HG02610 (cell line): ENCODE data around the gene CNDP2.
"Not testable (repeated sequence)": the region's sequence is repeated elsewhere in the genome, so short reads cannot be mapped to it uniquely, and the experiment has no call there.

Experiments
- ATAC-seq: cut with Tn5 transposase; IDR thresholded peaks from one replicate; pipeline ENCODE4 v1.9.1; 2021; ENCODE audit warnings: mild to moderate bottlenecking, moderate library complexity; ENCODE audit not compliant: unreplicated experiment

Gene CNDP2

DNA sequence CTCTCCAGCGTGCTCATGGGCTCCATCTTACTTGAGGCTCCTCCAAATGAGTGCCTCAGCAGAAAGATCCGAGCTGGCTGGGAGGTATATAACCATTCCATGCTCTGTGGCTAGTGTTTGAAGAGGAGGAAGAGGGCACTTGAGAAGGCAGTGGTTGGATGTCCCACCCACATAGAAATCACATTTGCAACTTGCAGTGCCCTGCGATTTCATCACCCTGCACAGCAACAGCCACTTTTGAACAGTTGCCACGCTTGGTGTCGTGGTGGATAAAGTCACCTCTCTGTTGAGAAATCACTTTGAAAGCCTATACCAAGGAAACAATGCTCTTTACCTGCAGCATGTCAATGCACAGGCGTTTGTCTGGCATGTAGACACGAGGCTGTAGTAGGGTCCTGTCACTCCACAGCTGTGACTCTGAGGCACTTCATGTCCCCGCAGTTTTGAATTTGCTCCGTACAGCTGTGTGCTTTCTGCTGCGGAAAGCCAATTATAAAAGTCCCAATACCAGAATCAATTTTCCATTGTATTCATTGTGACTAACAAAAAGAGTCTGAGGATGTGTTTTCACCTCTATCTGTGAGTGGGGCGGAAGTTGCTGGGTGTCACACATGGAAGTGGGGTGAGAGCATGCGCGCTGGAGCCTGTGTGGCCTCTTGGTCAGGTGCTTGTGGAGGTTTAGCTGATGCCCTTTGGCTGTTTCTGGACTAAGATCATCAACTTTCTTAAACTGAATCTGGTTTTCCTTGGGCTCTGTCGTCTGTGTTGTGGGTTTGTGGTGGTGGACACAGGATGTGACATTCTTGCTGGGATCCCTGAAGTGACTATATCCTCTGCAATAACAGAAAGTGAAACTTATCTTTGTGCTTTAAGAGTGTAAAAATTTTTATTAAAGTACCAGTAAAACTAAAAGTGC is 2.8 kb downstream of the CNDP2 start:
- ATAC-seq = peak; percentile 35

DNA sequence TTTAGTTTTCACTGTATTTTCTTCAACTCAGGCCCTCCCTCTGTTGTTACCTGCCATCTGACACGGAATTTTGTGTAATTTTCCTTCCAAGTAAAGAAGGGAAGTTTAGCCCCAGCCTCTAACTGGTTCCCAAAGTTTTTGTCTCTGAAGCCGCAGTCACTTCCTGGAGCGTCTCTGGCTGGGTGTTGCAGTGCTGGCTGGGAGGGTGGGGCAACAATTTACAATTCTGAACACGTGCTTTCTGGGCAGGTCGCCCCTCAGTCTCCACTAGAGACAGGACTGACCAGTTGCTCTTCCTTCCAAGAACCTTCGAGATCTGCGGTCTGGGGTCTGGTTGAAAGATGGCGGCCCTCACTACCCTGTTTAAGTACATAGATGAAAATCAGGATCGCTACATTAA is 3.5 kb downstream of the CNDP2 start:
- peak; percentile 35 for ATAC-seq

DNA sequence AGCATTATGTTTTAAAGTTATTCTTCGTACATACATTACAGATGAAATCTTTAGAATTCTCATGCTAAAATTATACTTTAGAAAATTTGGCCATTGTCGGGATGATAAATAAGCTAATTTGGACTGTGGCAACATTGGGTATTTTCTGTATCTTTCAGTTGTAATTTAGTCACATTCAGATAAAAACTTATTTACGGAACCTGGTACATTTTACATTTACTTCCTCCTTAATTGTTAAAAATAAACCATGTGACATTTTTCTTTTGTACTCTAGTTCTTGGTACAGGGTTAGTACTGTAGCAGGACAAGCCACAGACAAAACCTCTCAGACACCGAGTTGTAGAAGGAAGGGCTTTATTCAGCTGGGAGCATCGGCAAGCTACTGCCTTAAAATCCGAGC is 4.2 kb downstream of the CNDP2 start:
- ATAC-seq = no peak

DNA sequence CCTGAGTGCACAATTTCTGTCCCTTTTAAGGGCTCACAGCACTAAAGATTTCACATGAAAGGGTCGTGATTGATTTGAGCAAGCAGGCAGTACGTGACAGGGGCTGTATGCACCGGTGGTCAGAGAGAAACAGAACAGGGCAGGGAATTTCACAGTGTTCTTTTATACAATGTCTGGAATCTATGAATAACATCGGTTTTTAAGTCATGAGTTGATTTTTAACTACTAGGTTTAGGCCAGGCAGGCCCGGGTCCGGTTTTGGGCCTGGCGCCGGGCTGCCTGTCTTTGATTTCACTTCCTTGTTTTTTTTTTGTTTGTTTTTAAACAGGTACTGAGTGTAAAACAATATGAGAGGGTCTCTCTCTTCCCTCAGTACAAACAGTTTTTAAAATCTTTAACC is 4.6 kb downstream of the CNDP2 start:
- ATAC-seq = not testable (repeated sequence)

DNA sequence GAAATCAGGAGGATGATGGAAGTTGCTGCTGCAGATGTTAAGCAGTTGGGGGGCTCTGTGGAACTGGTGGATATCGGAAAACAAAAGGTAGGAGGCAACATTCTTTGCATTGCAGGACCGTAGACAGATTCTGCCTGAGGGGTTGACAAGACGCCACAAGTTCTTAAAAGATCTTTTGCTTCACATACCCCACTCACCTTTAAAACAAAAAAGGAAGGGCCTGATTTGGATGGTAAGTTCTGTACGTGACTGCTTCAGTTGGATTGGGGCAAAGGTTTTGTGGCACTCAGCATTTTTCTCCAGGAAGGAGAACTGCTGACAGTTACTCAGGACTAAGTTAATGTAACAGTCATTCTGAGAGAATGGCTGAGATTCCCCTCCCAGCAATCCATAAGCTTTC is 5.2 kb downstream of the CNDP2 start:
- ATAC-seq = no peak

DNA sequence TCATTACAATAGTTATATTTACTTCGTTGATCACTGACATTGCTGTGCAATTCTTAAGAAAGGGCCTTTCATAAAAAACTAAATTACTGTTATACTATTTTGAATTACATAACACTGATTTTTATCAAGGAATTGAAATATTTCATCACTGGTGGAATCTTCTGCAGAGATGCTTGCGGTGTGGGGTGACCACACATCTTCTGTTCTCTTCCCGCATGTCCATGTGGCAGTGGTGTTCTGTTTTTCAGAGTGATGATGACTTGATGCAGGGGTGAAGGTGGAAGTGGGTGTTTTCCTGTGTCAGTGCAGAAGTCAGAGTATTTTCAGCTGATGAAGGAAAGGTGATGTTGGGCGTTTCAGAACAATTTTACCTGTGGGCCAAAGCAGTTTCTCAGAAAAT is 7.0 kb downstream of the CNDP2 start:
- no peak for ATAC-seq

DNA sequence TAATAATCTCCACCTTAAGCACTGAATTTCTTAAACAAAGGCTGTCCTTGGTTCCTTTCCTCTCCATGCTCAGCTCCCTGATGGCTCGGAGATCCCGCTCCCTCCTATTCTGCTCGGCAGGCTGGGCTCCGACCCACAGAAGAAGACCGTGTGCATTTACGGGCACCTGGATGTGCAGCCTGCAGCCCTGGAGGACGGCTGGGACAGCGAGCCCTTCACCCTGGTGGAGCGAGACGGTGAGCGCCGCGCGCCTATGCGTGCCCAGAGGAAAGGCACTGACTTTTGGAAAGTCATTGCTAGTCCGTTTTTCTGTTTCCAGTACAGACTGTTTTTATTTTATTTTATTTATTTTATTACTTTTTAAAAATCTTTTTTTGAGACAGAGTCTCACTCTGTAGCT is 9.6 kb downstream of the CNDP2 start:
- no peak for ATAC-seq

DNA sequence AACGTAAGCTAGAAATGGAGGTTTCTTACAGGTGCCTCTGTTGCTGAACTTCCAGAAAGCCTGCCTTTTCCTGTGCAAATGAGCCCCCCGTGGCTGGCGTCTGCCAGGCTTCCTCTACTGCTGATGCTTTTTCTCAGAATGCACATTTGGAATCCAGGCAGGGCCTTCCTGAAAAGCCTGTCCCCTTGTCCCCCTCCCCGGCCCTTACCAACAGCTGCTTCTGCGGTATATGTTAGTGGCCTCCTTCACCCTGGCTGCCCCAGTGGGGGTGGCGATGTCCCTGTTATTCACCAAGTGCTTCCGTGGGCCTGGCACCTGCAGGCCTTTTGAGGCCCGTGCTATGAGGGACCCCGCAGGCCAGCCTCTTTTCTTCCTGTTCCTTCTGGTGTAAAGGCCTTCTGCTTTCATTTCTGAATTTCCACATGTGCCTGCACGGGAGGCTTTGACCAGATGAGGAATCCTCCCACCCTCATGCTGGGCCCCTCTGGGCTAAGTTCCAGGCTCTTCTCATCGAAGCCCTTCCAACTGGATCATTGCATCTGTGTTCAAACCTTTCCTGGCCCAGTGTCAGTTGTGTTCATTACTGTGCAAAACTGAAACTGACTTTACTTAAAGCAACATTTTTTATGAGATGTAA is 10.4 kb downstream of the CNDP2 start:
- no peak for ATAC-seq

DNA sequence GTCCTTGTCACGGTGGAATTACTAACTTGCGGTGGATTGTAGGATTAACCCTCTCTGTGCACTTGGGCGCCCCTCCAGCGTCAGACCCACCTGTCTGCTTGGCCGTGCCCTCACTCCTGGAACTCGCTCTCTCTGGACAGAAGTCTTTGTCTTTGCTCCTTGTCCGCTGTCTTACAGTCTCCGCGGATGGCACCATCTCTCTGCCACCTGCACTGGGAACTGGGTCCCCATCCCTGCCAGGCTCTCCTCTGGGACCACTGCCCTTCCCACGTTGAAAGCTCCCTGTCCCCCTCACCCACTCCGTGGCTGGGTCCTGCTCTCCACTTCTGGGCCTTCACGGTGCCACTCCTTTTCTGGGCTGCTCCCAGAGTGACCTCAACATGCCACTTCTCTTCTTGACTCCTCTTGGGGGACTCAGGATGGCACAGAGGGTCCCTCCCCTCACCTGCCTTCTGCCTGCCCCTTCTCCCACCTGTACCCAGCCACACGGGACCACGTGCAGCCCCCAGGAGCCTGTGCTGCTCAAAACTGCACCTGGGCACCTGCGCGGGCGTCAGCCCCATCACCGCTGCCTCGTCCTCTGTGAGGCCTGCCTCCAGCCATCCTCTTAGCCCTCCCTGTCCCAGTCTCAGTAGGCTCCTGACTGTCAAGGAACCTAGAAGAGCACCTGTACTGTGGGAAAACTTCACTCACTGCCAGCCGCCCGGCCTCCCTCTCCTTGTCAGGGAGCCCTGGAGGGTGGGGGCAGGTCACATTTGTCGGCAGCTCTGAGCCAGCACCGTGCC is 11.1 kb downstream of the CNDP2 start:
- no peak for ATAC-seq

DNA sequence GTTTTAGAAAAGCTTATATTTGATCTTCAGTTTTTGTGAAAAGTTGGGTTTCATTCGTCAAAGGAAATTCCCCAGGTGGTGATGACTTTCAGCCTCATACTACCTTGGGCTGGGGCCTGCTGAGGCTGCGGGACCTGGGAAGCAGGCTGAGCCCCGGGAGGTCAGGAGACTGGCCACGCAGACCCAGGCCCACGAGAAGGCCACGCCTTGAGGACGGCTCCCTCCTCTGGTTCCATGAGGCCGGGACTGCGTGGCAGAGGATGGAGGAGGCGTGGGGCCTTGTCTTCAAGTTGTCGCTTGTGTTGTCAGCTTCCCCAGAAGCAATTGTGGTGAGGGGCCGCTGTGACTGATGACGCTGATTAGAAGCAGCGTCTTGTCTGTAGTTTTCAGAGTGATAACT is 11.8 kb downstream of the CNDP2 start:
- no peak for ATAC-seq

DNA sequence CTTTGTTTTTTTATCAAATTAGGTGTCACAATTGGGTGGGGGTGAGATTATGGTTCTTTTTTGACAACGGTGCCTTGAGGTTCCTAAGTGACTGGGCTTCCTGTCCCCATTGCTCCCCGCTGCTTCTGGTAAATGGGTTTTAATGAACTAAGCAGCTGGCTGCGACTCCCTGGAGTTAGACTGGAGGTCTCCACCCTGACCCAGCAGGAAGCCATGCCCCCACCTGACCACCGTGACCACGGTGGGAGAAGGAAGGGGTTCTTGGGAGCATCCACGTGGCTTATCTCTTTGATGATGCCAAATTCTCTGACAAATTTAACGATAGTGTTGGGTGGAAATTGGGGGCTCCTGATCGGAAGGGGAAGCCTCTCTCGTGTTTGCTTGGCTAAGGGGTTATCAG is 12.2 kb downstream of the CNDP2 start:
- no peak for ATAC-seq

DNA sequence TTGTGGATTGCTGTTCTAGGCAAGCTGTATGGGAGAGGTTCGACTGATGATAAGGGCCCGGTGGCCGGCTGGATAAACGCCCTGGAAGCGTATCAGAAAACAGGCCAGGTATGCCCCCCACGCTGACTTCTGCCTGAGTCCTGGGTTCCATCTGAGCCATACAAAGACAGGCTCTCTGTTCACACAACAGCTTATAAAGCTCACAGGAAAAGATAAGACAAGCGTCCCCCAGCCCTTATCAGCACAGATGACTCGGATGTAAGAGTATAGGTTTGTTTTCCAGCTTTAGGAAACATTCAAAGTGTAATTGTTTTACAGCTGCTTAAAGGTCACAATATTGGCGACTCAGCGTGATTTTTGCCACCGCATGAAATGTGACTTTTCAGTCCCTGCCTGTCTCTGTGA is 12.7 kb downstream of the CNDP2 start:
- ATAC-seq = no peak

DNA sequence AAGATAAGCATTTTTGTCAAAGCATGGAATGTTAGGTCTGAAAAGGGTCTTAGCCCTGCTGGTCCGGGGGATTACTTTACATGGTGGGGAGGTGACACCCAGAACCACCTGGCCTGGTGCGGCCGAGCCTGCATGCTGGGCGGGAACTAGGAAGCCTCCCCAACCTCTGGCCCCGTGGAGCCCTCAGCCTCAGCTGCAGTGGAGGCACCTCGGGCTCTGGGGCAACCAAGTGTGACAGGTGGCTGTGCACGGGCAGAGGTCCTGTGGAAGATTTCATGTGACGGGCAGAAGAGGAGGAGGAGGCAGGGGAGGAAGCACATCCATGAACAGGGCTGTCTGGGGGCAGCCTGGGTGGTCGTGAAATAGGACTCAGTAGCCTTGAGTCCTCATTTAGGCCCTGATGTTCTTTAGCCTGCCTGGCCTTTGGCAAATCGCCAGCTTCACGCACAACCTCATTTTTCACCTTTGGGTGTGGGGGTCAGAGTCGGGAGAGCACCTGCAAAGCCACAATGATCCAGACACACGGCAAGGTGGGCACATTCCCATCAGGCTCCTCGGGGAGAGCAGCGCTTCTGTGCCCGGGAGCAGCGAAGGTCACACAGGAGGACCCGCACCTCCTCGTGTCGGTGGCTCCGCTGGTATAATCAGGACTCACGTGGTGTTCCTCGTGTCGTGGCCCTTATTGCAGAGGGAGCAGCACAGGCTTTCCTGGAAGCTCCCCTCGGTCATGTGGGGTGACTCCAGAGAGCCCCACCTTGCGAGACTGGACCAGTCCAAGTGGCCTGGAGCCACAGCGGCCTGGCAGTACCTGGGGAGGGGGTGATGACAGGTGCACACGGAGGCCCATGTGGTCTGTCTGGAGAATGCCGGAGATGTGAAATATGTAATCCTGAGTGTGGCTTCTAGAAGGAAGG is 13.9 kb downstream of the CNDP2 start:
- no peak for ATAC-seq

DNA sequence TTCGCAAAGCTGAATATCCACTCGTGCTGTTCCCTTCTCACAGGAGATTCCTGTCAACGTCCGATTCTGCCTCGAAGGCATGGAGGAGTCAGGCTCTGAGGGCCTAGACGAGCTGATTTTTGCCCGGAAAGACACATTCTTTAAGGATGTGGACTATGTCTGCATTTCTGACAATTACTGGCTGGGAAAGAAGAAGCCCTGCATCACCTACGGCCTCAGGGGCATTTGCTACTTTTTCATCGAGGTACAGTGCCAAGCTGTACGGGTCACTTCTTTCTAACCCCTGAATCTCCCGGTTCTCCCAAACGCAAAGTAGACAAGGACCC is 14.6 kb downstream of the CNDP2 start:
- no peak for ATAC-seq

DNA sequence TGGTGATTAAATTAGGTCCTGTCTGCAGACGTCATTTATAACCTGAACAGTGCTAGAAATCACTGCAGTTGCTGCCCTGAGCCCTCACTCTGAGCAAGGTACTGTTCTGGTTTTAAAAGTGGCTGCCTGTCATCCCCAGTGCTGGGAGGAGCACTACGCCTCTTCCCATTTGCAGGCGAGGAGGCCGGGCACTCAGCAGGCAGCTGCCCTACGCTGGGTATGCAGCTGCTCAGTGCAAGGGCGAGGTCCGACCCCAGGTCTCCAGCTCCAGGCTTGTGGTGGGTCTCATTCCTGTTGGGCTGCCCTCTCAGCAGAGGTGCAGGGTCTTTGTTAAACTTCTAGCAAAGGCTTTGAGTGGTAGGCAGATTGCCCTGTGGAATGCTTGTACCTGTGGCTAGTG is 15.7 kb downstream of the CNDP2 start:
- no peak for ATAC-seq

DNA sequence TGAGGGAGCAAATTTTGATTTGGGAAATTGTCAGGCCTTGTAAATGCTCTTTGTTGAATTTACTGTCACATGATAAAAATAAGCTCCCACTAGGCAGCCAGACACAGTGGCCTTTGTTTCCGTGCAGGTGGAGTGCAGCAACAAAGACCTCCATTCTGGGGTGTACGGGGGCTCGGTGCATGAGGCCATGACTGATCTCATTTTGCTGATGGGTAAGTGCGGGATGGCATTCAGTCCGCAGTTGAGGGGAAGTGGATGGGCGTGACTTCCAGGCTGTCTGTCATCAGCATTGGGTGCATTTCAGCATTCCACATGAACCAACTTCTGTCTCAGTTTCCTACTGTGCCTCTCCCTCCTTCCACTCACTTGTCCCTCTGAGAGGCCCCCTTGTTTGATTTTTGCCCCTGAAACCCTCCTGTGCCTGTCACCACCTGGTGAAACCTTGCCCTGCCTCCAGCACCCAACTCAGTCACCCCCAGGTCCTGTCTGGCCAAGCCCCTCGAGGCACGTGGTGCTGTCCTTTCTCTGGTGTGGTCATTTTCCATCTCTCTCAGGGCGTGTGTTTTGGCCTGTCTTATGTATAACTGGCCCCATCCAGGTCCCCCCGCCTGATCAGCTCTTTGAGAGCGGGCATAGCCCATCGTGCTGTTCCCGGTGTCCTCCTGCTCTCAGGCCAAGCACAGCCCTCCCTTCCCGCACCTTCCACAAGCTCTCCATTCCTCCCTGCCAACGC is 16.3 kb downstream of the CNDP2 start:
- no peak for ATAC-seq

DNA sequence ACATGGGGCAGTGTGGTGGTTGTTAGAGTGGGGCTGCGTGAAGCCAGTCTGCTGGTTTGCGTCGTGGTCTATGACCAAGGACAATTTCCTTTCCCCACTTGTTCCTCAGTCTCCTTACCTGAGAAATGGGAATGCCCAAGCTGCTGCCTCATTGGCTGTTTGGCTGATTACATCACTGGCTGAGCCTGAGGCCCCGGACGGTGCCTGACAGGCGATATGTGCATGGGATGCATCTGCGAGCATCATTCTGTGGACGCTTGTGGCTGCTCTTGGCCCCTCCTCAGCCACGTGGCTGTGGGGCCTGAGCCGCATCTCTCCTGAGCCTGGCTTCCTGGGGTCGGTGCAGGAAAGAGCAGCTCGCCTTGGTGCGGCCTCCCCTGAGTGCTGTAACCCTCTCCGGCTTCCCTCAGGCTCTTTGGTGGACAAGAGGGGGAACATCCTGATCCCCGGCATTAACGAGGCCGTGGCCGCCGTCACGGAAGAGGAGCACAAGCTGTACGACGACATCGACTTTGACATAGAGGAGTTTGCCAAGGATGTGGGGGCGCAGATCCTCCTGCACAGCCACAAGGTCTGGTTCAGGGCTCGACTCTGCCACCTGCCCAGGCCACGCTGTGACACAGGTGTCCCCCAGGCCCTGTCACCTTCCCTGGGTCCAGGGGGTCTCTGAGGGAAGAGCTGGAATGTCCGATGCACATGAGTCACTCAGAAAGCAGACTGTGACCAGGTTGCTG is 17.2 kb downstream of the CNDP2 start:
- no peak for ATAC-seq

DNA sequence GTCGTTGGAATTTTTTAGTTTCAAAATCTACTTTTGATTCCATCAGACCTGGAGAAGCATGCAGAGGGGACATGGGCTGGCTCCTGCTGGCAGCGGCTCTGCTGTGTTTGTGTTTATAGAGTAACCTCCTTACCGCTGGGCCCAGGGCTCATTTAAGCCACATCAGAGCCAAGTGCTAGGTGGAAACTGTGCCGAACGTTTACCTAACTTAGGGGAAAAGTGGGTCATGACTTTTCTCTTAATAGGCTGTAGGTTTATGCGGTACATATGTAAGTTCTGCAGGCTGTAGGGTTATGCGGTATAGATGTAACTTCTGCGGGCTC is 17.7 kb downstream of the CNDP2 start:
- ATAC-seq = no peak

DNA sequence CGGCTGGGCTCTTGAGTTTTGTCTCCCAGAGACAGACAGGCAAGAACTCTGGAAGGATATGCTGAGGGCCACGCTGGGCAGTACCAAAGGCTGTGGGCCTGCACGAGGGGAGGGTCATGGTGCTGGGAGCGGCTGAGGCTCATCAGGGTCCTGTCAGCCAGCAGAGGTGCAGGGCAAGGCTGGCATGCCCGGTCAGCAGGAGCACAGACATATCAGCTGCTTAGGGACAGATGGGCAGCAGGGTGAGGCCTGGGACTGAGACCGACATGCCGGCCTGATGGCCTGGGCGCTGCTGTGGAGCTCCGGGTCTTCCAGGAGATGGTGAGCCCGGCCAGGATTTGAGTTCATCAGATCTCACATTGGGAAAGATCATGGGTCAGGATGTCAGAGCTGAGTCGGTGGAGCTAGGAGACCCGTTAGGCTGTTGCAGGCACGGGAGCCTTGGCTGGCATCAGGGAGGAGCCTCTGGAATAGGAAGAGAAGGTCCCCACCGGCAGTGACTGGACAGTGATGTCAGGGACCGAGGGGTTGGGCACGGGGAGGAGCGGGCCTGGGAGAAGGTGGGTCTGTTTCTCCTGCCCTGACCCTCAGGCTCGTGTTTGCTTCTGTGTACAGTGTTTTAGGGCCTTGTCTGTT is 18.8 kb downstream of the CNDP2 start:
- ATAC-seq = no peak
